Measurements from ENCODE around the gene RAB4B. TPM values are rescaled to one million over a fixed set of nuclear protein-coding genes. Genes with fewer than 3 reads are reported as not detected.
A peak's percentile ranks its signal among the peaks of the same experiment; 100 is the strongest.
"Not testable (repeated sequence)": the region's sequence is repeated elsewhere in the genome, so short reads cannot be mapped to it uniquely, and the experiment has no call there.

Gene RAB4B
- total and polyA plus RNA-seq, 7 experiments from 2014 or later, result 37.6 to 65.2 (median 53.0) TPM

- H3K27ac ChIP-seq (ENCODE audit: low read depth, low read length); H3K9me3 ChIP-seq (ENCODE audit: control insufficient read depth in 2 of 3, low read length in 3 of 3); ATAC-seq; intact Hi-C loops (cut with micrococcal nuclease); H3K27me3 ChIP-seq (ENCODE audit: control insufficient read depth in 2 of 2, insufficient read depth in 2 of 2, low read length in 2 of 2); H3K27me3 Mint-ChIP-seq; H3K4me3 ChIP-seq (ENCODE audit: low read length); H3K36me3 ChIP-seq (ENCODE audit: control insufficient read depth in 2 of 3, insufficient read depth in 3 of 3, low read length in 3 of 3); CTCF ChIA-PET; DNase-seq; H3K4me3 Mint-ChIP-seq: not testable (repeated sequence)
- Mint-ChIP-seq H3K27ac (peak overlapping the region in 6 of 9 donors; percentile 30 to 95 (median 82)), H3K9me3 (peaks cover 0 to 12% (median 0%) of the 10 kb centered on the region in 11 donors), H3K4me1 (peaks cover 16 to 43% (median 35%) of the 10 kb centered on the region in 7 donors), H3K36me3 (peaks cover 4 to 25% (median 11%) of the 10 kb centered on the region in 5 donors)
- peaks cover 5 to 15% of the 10 kb centered on the region in 2 donors for H3K4me1 ChIP-seq (ENCODE audit: control insufficient read depth in 2 of 2, insufficient read depth in 2 of 2, low read length in 2 of 2)
- POLR2A ChIA-PET, result interaction anchor here (1.3 kb wide), 1 partner anchor 14 kb away, joined by 5 read pairs; no protein-coding TSS in a partner anchor
These were observed 52.7 kb downstream of the RAB4B start for GRCh38 chr19:40830741-40831140.

GRCh38 chr19:40831502-40832430 is 53.7 kb downstream of the RAB4B start:
- H3K36me3 Mint-ChIP-seq, result peaks cover 4 to 20% (median 11%) of the 10 kb centered on the region in 5 donors
- H3K27me3 ChIP-seq (ENCODE audit: control insufficient read depth in 2 of 2, insufficient read depth in 2 of 2, low read length in 2 of 2), result no peaks in the 10 kb centered on the region
- ChIA-PET POLR2A (interaction anchor here (1.3 kb wide), 1 partner anchor 15 kb away, joined by 5 read pairs; no protein-coding TSS in a partner anchor), CTCF (no interaction called here)
- no peak overlapping the region for H3K4me3 ChIP-seq (ENCODE audit: low read length)
- no peak for DNase-seq
- H3K36me3 ChIP-seq (ENCODE audit: control insufficient read depth in 2 of 3, insufficient read depth in 3 of 3, low read length in 3 of 3), result no peaks in the 10 kb centered on the region
- intact Hi-C loops (cut with micrococcal nuclease), result no loop called here
- H3K4me1 Mint-ChIP-seq, result peaks cover 11 to 38% (median 27%) of the 10 kb centered on the region in 7 donors
- peak overlapping the region in 6 of 9 donors; percentile 59 to 85 (median 72) for H3K27ac Mint-ChIP-seq
- H3K27me3 Mint-ChIP-seq, result no peaks in the 10 kb centered on the region
- H3K27ac ChIP-seq (ENCODE audit: low read depth, low read length), result no peak overlapping the region
- peaks cover 5 to 11% of the 10 kb centered on the region in 2 donors for H3K4me1 ChIP-seq (ENCODE audit: control insufficient read depth in 2 of 2, insufficient read depth in 2 of 2, low read length in 2 of 2)
- peaks cover 0 to 9% (median 0%) of the 10 kb centered on the region in 11 donors for H3K9me3 Mint-ChIP-seq
- H3K9me3 ChIP-seq (ENCODE audit: control insufficient read depth in 2 of 3, low read length in 3 of 3), result no peaks in the 10 kb centered on the region
- peak overlapping the region in 1 of 10 donors; percentile 15 for H3K4me3 Mint-ChIP-seq
- ATAC-seq, result no peak

- DNase-seq; H3K27me3 Mint-ChIP-seq; ATAC-seq; H3K4me3 ChIP-seq (ENCODE audit: low read length); H3K4me3 Mint-ChIP-seq; H3K9me3 ChIP-seq (ENCODE audit: control insufficient read depth in 2 of 3, low read length in 3 of 3); H3K27me3 ChIP-seq (ENCODE audit: control insufficient read depth in 2 of 2, insufficient read depth in 2 of 2, low read length in 2 of 2); H3K36me3 ChIP-seq (ENCODE audit: control insufficient read depth in 2 of 3, insufficient read depth in 3 of 3, low read length in 3 of 3); H3K27ac ChIP-seq (ENCODE audit: low read depth, low read length); intact Hi-C loops (cut with micrococcal nuclease); H3K4me1 ChIP-seq (ENCODE audit: control insufficient read depth in 2 of 2, insufficient read depth in 2 of 2, low read length in 2 of 2); CTCF ChIA-PET; POLR2A ChIA-PET; H3K9me3 Mint-ChIP-seq: not testable (repeated sequence)
- Mint-ChIP-seq H3K36me3 (peaks cover 0 to 13% (median 6%) of the 10 kb centered on the region in 5 donors), H3K4me1 (peaks cover 5 to 32% (median 20%) of the 10 kb centered on the region in 7 donors), H3K27ac (peak overlapping the region in 5 of 9 donors; percentile 16 to 94 (median 59))
These were observed 54.4 kb downstream of the RAB4B start for GRCh38 chr19:40832431-40832790.

- ATAC-seq, result peak; percentile 29
- intact Hi-C loops (cut with micrococcal nuclease); CTCF ChIA-PET; H3K27ac ChIP-seq (ENCODE audit: low read depth, low read length); H3K4me3 ChIP-seq (ENCODE audit: low read length); H3K36me3 ChIP-seq (ENCODE audit: control insufficient read depth in 2 of 3, insufficient read depth in 3 of 3, low read length in 3 of 3); H3K9me3 Mint-ChIP-seq; DNase-seq; H3K4me1 ChIP-seq (ENCODE audit: control insufficient read depth in 2 of 2, insufficient read depth in 2 of 2, low read length in 2 of 2); H3K36me3 Mint-ChIP-seq; H3K27me3 ChIP-seq (ENCODE audit: control insufficient read depth in 2 of 2, insufficient read depth in 2 of 2, low read length in 2 of 2); H3K9me3 ChIP-seq (ENCODE audit: control insufficient read depth in 2 of 3, low read length in 3 of 3); H3K27me3 Mint-ChIP-seq: not testable (repeated sequence)
- Mint-ChIP-seq H3K4me3 (peak overlapping the region in 7 of 10 donors; percentile 10 to 64 (median 47)), H3K4me1 (peaks cover 0 to 24% (median 17%) of the 10 kb centered on the region in 7 donors), H3K27ac (peak overlapping the region in 7 of 9 donors; percentile 45 to 94 (median 71))
- POLR2A ChIA-PET, result interaction anchor here (0.6 kb wide), 1 partner anchor 32 kb away, joined by 3 read pairs; no protein-coding TSS in a partner anchor
These were observed 55.9 kb downstream of the RAB4B start for GRCh38 chr19:40833728-40834533.

GRCh38 chr19:40836754-40837429 is 58.8 kb downstream of the RAB4B start:
- no peak for DNase-seq
- intact Hi-C loops (cut with micrococcal nuclease), result no loop called here
- Histone ChIP-seq H3K27ac (ENCODE audit: low read depth, low read length) (no peak overlapping the region), H3K4me3 (ENCODE audit: low read length) (no peak overlapping the region), H3K36me3 (ENCODE audit: control insufficient read depth in 2 of 3, insufficient read depth in 3 of 3, low read length in 3 of 3) (no peaks in the 10 kb centered on the region), H3K9me3 (ENCODE audit: control insufficient read depth in 2 of 3, low read length in 3 of 3) (no peaks in the 10 kb centered on the region), H3K27me3 (ENCODE audit: control insufficient read depth in 2 of 2, insufficient read depth in 2 of 2, low read length in 2 of 2) (no peaks in the 10 kb centered on the region), H3K4me1 (ENCODE audit: control insufficient read depth in 2 of 2, insufficient read depth in 2 of 2, low read length in 2 of 2) (no peaks in the 10 kb centered on the region)
- Mint-ChIP-seq H3K27me3 (peaks cover 0 to 33% (median 0%) of the 10 kb centered on the region in 5 donors), H3K36me3 (peaks cover 0 to 2% (median 0%) of the 10 kb centered on the region in 5 donors), H3K9me3 (no peaks in the 10 kb centered on the region), H3K4me3 (no peak overlapping the region), H3K27ac (no peak overlapping the region), H3K4me1 (peaks cover 0 to 20% (median 14%) of the 10 kb centered on the region in 7 donors)
- ATAC-seq, result no peak
- ChIA-PET CTCF (no interaction called here), POLR2A (no interaction called here)

GRCh38 chr19:40838477-40838876 is 60.4 kb downstream of the RAB4B start:
- CTCF ChIA-PET, result interaction anchor here (0.6 kb wide), 1 partner anchor 11 kb away, joined by 3 read pairs; no protein-coding TSS in a partner anchor
- DNase-seq; H3K4me3 ChIP-seq (ENCODE audit: low read length); H3K36me3 Mint-ChIP-seq; POLR2A ChIA-PET; H3K27ac ChIP-seq (ENCODE audit: low read depth, low read length); ATAC-seq; H3K4me1 ChIP-seq (ENCODE audit: control insufficient read depth in 2 of 2, insufficient read depth in 2 of 2, low read length in 2 of 2); H3K27me3 ChIP-seq (ENCODE audit: control insufficient read depth in 2 of 2, insufficient read depth in 2 of 2, low read length in 2 of 2); H3K4me3 Mint-ChIP-seq; H3K36me3 ChIP-seq (ENCODE audit: control insufficient read depth in 2 of 3, insufficient read depth in 3 of 3, low read length in 3 of 3); H3K9me3 ChIP-seq (ENCODE audit: control insufficient read depth in 2 of 3, low read length in 3 of 3); H3K9me3 Mint-ChIP-seq; H3K27ac Mint-ChIP-seq: not testable (repeated sequence)
- intact Hi-C loops (cut with micrococcal nuclease), result loop anchor here in 1 of 2 donors (2.0 kb wide), 1 partner anchor 30 kb away; no protein-coding TSS in a partner anchor
- H3K27me3 Mint-ChIP-seq, result peaks cover 0 to 39% (median 0%) of the 10 kb centered on the region in 5 donors
- peaks cover 0 to 14% (median 10%) of the 10 kb centered on the region in 7 donors for H3K4me1 Mint-ChIP-seq

All from naive thymus-derived CD4-positive, alpha-beta T cell (primary cell).